Activated T-helper 17 cell treated with anti-CD3 and anti-CD28 coated beads, Interleukin-2, amount 50 U/mL, for 72 hours (primary cell): Measurements from ENCODE around the gene SLC7A14. TPM values are rescaled to one million over a fixed set of nuclear protein-coding genes. Genes with fewer than 3 reads are reported as not detected.

Experiments used
- ATAC-seq: fragments of 150-1000 bp; cut with Tn5 transposase; replicated peaks from 2 replicates; pipeline ENCODE4 v1.10.0; 2021; ENCODE audit warnings: mild to moderate bottlenecking, moderate library complexity
- H3K27ac Mint-ChIP-seq: one replicate; pipeline ENCODE4 v1.8.0; 2022; ENCODE audit warnings: mixed read lengths
- H3K27me3 Mint-ChIP-seq: one replicate; pipeline ENCODE4 v1.8.0; 2022; ENCODE audit warnings: mixed read lengths
- H3K36me3 Mint-ChIP-seq: one replicate; pipeline ENCODE4 v1.8.0; 2022; ENCODE audit warnings: low read depth, mild to moderate bottlenecking, mixed read lengths
- H3K4me1 Mint-ChIP-seq: one replicate; pipeline ENCODE4 v1.8.0; 2022; ENCODE audit warnings: mixed read lengths
- H3K4me3 Mint-ChIP-seq: one replicate; pipeline ENCODE4 v1.8.0; 2022; ENCODE audit warnings: mild to moderate bottlenecking, mixed read lengths
- H3K9me3 Mint-ChIP-seq: one replicate; pipeline ENCODE4 v1.8.0; 2022; ENCODE audit warnings: mixed read lengths
- total RNA-seq, 2 donors: library from RNA; stranded (reverse); gene quantifications; one replicate each; pipeline ENCODE4 v1.2.3, GENCODE V29; 2022

Gene SLC7A14
- total RNA-seq, 2 donors from 2014 or later, result not detected

DNA sequence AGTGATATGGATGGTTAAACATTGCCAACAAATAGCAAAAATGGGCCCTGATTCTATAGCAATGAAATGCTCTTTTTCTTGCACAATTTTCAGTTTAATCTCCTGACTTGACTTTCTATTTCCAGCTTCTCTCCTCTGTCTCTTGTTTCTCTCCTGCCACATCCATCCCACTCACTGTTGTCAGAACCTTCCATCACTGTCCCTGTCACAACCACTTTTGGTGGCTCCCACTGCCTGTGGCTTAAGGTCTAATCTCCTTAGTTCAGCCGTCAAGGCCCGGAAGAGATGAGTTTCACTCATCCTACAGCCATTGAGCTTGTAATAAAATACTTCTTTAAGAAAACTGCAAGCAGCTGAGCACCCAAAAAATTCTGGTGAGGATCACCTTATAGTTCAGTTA lies 19.5 kb downstream of the SLC7A14 start:
- Mint-ChIP-seq H3K4me3 (no peak overlapping the region), H3K27ac (no peak overlapping the region), H3K4me1 (peaks cover 15% of the 10 kb centered on the region), H3K27me3 (peaks cover 3% of the 10 kb centered on the region), H3K36me3 (no peaks in the 10 kb centered on the region), H3K9me3 (no peaks in the 10 kb centered on the region)
- no peak for ATAC-seq

- peaks cover 3% of the 10 kb centered on the region for H3K27me3 Mint-ChIP-seq
- H3K4me3 Mint-ChIP-seq, result no peak overlapping the region
- H3K36me3 Mint-ChIP-seq, result no peaks in the 10 kb centered on the region
- no peak for ATAC-seq
- no peak overlapping the region for H3K27ac Mint-ChIP-seq
- H3K9me3 Mint-ChIP-seq, result no peaks in the 10 kb centered on the region
- H3K4me1 Mint-ChIP-seq, result peaks cover 15% of the 10 kb centered on the region
Observed at GRCh38 chr3:170565495-170565894, 20.4 kb downstream of the SLC7A14 start.

DNA sequence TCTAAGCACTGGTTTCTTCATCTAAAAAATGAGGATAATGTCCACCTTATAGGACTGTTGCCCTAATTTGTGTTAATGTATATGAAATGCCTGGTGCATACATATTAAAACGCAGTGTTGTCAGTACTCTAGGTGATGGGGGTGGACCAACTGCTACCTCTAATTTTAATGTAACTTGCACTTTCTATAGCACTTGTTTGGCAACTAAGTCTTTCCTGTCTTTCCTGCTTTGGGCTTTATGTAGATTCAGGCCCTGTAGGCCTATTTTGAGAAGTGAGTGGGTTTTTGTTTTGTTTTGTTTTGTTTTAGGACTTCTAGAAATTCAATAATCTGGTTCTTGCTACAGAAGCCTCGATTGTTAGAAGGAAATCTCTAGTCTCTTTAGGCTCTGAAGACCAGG lies 21.2 kb downstream of the SLC7A14 start:
- no peaks in the 10 kb centered on the region for H3K36me3 Mint-ChIP-seq
- H3K4me1 Mint-ChIP-seq, result peaks cover 15% of the 10 kb centered on the region
- H3K4me3 Mint-ChIP-seq, result peak overlapping the region; percentile 13
- H3K27me3 Mint-ChIP-seq, result peaks cover 3% of the 10 kb centered on the region
- H3K9me3 Mint-ChIP-seq, result no peaks in the 10 kb centered on the region
- H3K27ac Mint-ChIP-seq, result peak overlapping the region; percentile 14
- ATAC-seq, result no peak

- Mint-ChIP-seq H3K9me3 (no peaks in the 10 kb centered on the region), H3K27me3 (peaks cover 3% of the 10 kb centered on the region), H3K4me1 (peaks cover 15% of the 10 kb centered on the region), H3K36me3 (no peaks in the 10 kb centered on the region), H3K4me3 (peak overlapping the region; percentile 13), H3K27ac (peak overlapping the region; percentile 14)
- peak; percentile 86 for ATAC-seq
Observed at GRCh38 chr3:170563712-170564423, 22.0 kb downstream of the SLC7A14 start.

GRCh38 chr3:170562080-170562479 lies 23.8 kb downstream of the SLC7A14 start:
- Mint-ChIP-seq H3K4me1 (peaks cover 15% of the 10 kb centered on the region), H3K36me3 (no peaks in the 10 kb centered on the region), H3K9me3 (no peaks in the 10 kb centered on the region), H3K27ac (no peak overlapping the region), H3K27me3 (peaks cover 11% of the 10 kb centered on the region), H3K4me3 (no peak overlapping the region)
- ATAC-seq, result no peak

DNA sequence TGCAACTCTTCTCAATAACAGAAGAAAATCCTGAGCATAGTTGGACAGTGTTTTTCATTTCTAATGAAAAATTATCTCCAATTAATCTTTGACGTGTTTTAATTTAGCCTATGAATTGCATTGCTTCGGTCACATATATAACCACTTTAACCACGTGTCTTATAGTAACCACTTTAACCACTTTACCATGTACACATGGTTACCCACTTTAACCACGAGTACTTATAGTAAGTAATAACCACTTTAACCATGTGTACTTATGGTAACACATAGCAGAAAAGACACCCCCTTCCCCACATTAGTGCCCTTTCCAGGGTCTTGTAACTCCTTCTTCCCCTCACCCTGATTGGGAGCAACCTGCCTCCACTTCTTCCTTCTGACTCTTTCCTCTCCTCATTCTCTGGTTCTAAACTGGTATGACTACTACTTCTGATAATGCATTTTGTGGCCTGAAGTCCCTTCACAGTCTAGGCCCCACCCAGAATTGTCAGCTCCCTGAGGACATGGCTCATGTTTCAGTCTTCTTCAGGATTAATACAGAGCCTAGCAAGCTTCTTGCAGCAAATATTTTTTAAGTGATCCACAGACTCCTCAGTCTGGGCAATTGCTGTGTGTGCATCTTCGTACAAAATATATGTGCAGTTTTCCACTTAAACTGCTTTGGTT lies 25.0 kb downstream of the SLC7A14 start:
- no peaks in the 10 kb centered on the region for H3K36me3 Mint-ChIP-seq
- ATAC-seq, result peak; percentile 15
- peaks cover 11% of the 10 kb centered on the region for H3K27me3 Mint-ChIP-seq
- no peak overlapping the region for H3K27ac Mint-ChIP-seq
- no peak overlapping the region for H3K4me3 Mint-ChIP-seq
- peaks cover 15% of the 10 kb centered on the region for H3K4me1 Mint-ChIP-seq
- no peaks in the 10 kb centered on the region for H3K9me3 Mint-ChIP-seq

DNA sequence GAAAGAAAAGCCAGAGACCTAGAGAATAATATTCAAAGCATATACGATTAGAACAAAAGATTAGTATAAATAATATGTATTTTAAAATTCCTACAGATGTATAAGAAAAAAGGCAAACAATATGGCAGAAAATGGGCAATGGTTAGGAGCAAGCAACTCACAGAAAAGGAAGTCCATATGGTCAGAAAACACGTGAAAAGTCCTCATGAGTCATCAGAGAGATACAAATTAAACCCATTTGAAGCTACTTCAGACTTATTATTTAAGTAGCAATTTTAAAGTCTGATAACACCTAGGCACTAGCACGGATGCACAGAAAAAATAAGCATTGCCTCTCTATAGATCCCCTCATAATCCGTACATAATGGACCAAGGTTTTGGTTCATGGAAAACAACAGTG lies 25.6 kb downstream of the SLC7A14 start:
- no peaks in the 10 kb centered on the region for H3K36me3 Mint-ChIP-seq
- no peak overlapping the region for H3K27ac Mint-ChIP-seq
- peaks cover 15% of the 10 kb centered on the region for H3K4me1 Mint-ChIP-seq
- no peak overlapping the region for H3K4me3 Mint-ChIP-seq
- H3K9me3 Mint-ChIP-seq, result no peaks in the 10 kb centered on the region
- ATAC-seq, result no peak
- H3K27me3 Mint-ChIP-seq, result peaks cover 11% of the 10 kb centered on the region

DNA sequence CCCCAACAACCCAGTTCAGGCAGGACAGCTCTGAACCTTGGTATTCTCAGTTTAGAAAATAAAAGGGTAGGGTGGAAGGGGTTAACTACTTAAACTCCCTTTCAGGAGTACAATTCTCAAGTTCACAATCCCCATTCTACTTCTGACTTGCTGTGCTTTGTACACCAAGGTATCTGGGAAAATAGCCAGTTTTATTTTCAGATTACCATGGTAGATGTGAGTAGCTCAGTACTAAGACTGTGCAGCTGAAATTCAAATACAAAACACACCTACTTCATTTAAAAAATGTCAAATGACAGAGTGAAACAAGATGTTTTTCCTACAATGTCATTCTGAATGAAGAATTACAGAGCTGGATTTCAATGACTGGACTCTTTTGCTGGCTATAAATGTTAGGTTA lies 27.4 kb downstream of the SLC7A14 start:
- Mint-ChIP-seq H3K9me3 (no peaks in the 10 kb centered on the region), H3K4me1 (no peaks in the 10 kb centered on the region), H3K27ac (no peak overlapping the region), H3K36me3 (no peaks in the 10 kb centered on the region), H3K4me3 (no peak overlapping the region), H3K27me3 (peaks cover 20% of the 10 kb centered on the region)
- no peak for ATAC-seq

GRCh38 chr3:170555329-170555728 lies 30.5 kb downstream of the SLC7A14 start:
- Mint-ChIP-seq H3K4me3 (no peak overlapping the region), H3K9me3 (no peaks in the 10 kb centered on the region), H3K27me3 (peaks cover 26% of the 10 kb centered on the region), H3K27ac (no peak overlapping the region), H3K4me1 (no peaks in the 10 kb centered on the region), H3K36me3 (no peaks in the 10 kb centered on the region)
- no peak for ATAC-seq

GRCh38 chr3:170553788-170554757 lies 31.8 kb downstream of the SLC7A14 start:
- Mint-ChIP-seq H3K4me1 (no peaks in the 10 kb centered on the region), H3K9me3 (no peaks in the 10 kb centered on the region), H3K27me3 (peaks cover 33% of the 10 kb centered on the region), H3K4me3 (no peak overlapping the region), H3K36me3 (no peaks in the 10 kb centered on the region), H3K27ac (no peak overlapping the region)
- ATAC-seq, result no peak

DNA sequence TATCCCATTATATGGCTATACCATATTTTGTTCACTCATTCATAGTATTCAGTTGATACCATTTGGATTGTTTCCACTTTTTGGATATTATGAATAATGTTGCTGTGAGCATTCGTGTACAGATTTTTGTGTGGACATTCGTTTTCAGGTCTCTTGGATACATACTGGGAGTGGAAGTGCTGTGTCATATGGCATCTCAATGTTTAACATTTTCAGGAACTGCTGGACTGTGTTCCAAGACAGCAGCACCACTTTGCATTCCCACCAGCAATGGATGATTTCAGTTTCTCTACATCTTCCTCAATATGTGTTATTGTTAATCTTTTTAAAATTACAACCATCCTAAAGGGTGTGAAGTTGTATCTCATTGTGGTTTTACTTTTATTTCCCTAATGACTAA lies 34.6 kb downstream of the SLC7A14 start:
- no peak overlapping the region for H3K27ac Mint-ChIP-seq
- ATAC-seq, result no peak
- peaks cover 33% of the 10 kb centered on the region for H3K27me3 Mint-ChIP-seq
- no peaks in the 10 kb centered on the region for H3K4me1 Mint-ChIP-seq
- H3K4me3 Mint-ChIP-seq, result no peak overlapping the region
- H3K36me3 Mint-ChIP-seq, result no peaks in the 10 kb centered on the region
- no peaks in the 10 kb centered on the region for H3K9me3 Mint-ChIP-seq

GRCh38 chr3:170542704-170543103 lies 43.2 kb downstream of the SLC7A14 start:
- Mint-ChIP-seq H3K36me3 (no peaks in the 10 kb centered on the region), H3K4me3 (no peak overlapping the region), H3K4me1 (no peaks in the 10 kb centered on the region), H3K27ac (no peak overlapping the region), H3K27me3 (peaks cover 29% of the 10 kb centered on the region), H3K9me3 (peaks cover 4% of the 10 kb centered on the region)
- no peak for ATAC-seq

DNA sequence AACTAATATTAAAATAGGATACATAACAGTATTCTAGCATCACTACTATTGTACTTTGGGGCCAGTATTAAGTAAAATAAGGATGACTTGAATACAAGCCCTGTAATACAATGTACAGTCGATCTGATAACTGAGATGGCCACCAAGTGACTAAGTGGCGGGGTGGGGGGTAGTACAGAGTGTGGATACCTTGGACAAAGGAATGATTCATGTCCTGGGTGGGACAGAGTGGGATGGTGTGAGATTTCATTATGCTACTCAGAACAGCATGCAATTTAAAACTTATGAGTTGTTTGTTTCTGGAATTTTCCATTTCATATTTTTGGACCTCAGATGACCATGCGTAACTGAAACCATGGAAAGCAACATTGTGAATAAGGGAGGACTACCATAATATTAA lies 46.0 kb downstream of the SLC7A14 start:
- peaks cover 30% of the 10 kb centered on the region for H3K27me3 Mint-ChIP-seq

GRCh38 chr3:170536712-170537111 lies 49.2 kb downstream of the SLC7A14 start:
- H3K27ac Mint-ChIP-seq, result no peak overlapping the region
- no peak for ATAC-seq
- peaks cover 28% of the 10 kb centered on the region for H3K27me3 Mint-ChIP-seq
- H3K4me3 Mint-ChIP-seq, result no peak overlapping the region
- no peaks in the 10 kb centered on the region for H3K9me3 Mint-ChIP-seq
- H3K4me1 Mint-ChIP-seq, result no peaks in the 10 kb centered on the region
- H3K36me3 Mint-ChIP-seq, result no peaks in the 10 kb centered on the region

More for the DNA sequence above, 46.0 kb downstream of the SLC7A14 start:
- Mint-ChIP-seq H3K4me3 (no peak overlapping the region), H3K4me1 (no peaks in the 10 kb centered on the region), H3K36me3 (no peaks in the 10 kb centered on the region), H3K27ac (no peak overlapping the region), H3K9me3 (peaks cover 4% of the 10 kb centered on the region)
- no peak for ATAC-seq
